ENCODE measurements around the gene SLC1A3. TPM values are rescaled to one million over a fixed set of nuclear protein-coding genes. Genes with fewer than 3 reads are reported as not detected.

Gene SLC1A3
- total RNA-seq, 2 experiments from 2014 or later: 0.34 to 0.74 TPM

- TF ChIP-seq CTCF (IDR thresholded peaks at IDR 0.05): no peak
- Mint-ChIP-seq H3K4me1 (ENCODE audit: low read depth) (peaks cover 8% of the 10 kb centered on the region), H3K27me3 (peaks cover 29% of the 10 kb centered on the region), H3K4me3 (no peak overlapping the region), H3K27ac (no peak overlapping the region), H3K36me3 (ENCODE audit: low read depth) (no peaks in the 10 kb centered on the region), H3K9me3 (no peaks in the 10 kb centered on the region)
- DNase-seq (no peak), ATAC-seq (no peak)
- intact Hi-C loops (cut with micrococcal nuclease): no loop called here
- CTCF ChIA-PET: no interaction called here
- POLR2A ChIA-PET: interaction anchor here (0.6 kb wide), 1 partner anchor 76 kb away, joined by 3 read pairs; no protein-coding TSS in a partner anchor
These were observed 5.3 kb downstream of the SLC1A3 start for GRCh38 chr5:36611520-36612274.

GRCh38 chr5:36613241-36613640, 6.8 kb downstream of the SLC1A3 start:
- intact Hi-C loops (cut with micrococcal nuclease): no loop called here
- Mint-ChIP-seq H3K27me3 (peaks cover 19% of the 10 kb centered on the region), H3K4me1 (ENCODE audit: low read depth) (no peaks in the 10 kb centered on the region), H3K4me3 (no peak overlapping the region), H3K9me3 (no peaks in the 10 kb centered on the region), H3K27ac (no peak overlapping the region), H3K36me3 (ENCODE audit: low read depth) (no peaks in the 10 kb centered on the region)
- ChIA-PET POLR2A (no interaction called here), CTCF (no interaction called here)
- ATAC-seq (no peak), DNase-seq (no peak)
- no peak for TF ChIP-seq CTCF (IDR thresholded peaks at IDR 0.05)

- ChIA-PET CTCF (no interaction called here), POLR2A (no interaction called here)
- no peak overlapping the region for H3K4me3 Mint-ChIP-seq
- DNase-seq (no peak), ATAC-seq (no peak)
- H3K9me3 Mint-ChIP-seq: no peaks in the 10 kb centered on the region
- no peaks in the 10 kb centered on the region for H3K4me1 Mint-ChIP-seq (ENCODE audit: low read depth)
- H3K27me3 Mint-ChIP-seq: peaks cover 14% of the 10 kb centered on the region
- H3K27ac Mint-ChIP-seq: no peak overlapping the region
- no peak for TF ChIP-seq CTCF (IDR thresholded peaks at IDR 0.05)
- H3K36me3 Mint-ChIP-seq (ENCODE audit: low read depth): no peaks in the 10 kb centered on the region
- intact Hi-C loops (cut with micrococcal nuclease): no loop called here
These were observed 7.6 kb downstream of the SLC1A3 start for GRCh38 chr5:36613771-36614656.

- ChIA-PET CTCF (interaction anchor here (1.1 kb wide), 1 partner anchor 13 kb away, joined by 3 read pairs; no protein-coding TSS in a partner anchor), POLR2A (no interaction called here)
- Mint-ChIP-seq H3K27me3 (peaks cover 14% of the 10 kb centered on the region), H3K4me3 (no peak overlapping the region), H3K36me3 (ENCODE audit: low read depth) (no peaks in the 10 kb centered on the region), H3K4me1 (ENCODE audit: low read depth) (no peaks in the 10 kb centered on the region), H3K9me3 (no peaks in the 10 kb centered on the region), H3K27ac (no peak overlapping the region)
- no peak for TF ChIP-seq CTCF (IDR thresholded peaks at IDR 0.05)
- intact Hi-C loops (cut with micrococcal nuclease): no loop called here
- DNase-seq (no peak), ATAC-seq (no peak)
These were observed 8.4 kb downstream of the SLC1A3 start for GRCh38 chr5:36614657-36615308.

Data from activated CD8-positive, alpha-beta T cell treated with anti-CD3 and anti-CD28 coated beads for 36 hours (primary cell).